NCI-H748 (cell line): ENCODE measurements around the gene GUCA2B.

ENCODE experiments used
- DNase-seq: peaks from one replicate; lab custom pipeline; 2025; ENCODE audit not compliant: unreplicated experiment; lab: John Stamatoyannopoulos, UW

GUCA2B gene

DNA sequence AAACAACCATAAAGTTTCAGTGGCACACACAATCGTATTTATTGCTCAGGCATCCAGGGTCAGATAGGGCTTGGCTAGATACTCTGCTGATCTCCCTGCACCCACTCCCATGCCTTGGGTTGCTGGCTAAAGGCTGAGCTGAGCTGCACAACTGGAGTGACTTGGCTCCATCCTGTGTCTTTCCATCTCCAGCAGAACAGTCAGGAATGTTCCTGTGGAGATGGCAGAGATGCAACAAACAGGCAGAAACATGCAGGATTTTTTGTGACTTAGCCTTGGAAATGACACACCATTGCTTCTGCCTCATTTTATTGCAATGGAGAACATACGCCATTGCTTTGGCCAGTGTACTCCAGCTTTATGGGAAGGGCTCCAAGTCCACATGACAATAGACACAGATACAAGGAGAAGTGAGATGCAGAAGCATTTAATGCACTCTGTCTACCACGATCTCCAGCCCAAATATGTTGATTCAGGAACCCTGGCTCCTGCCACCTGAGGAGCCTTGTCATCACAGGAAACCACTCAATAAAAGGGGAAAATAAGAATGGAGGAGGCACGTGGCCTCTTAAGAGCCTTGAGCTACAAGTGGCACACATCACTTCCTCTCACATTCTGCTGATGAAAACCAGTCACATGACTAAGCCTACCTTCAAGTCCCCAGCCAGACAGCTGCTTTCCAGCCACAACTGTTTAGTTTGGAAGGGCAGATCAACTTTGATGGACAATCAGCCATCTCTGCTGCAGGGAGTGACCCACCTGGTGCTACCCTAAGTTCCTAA, 10.1 kb upstream of the GUCA2B start:
- DNase-seq: peak; percentile 82

DNA sequence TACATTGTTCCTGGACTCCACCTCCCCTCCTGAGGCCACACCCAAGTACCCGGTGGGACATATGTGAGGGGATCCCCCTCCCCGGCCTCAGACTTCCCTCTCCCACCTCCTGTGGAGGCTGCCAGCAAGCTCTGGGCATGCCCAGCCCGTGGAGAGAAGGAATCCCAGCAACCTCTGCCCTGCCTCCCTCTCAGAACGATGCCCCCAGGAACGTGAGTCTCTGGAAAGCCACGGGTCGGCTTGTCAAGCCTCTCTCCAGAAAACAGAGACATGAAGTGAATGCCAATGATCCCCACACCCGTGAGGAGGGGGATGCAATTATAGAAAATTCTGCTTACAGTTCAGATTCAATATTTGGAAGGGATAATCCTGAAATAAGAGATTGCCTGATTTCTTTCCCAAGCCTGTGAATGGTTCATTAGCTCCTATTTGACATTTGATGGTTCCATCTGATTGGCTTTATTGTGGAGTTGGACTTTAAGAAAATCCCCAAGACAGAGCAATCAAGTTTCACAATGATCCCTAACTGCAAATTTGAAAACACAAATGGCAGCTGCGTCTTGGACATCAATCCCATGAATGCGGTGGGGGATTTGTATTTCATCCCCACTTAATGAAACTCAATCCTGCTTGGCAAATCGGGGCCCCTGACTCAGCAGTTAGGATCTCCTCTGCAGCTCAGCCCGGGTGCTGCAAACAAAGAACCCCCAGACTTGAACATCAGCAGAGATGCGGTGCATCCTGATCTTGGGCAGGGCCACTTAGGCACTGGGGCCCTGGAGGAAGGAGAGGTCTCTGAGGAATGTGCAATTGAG, 9.1 kb upstream of the GUCA2B start:
- no peak for DNase-seq

DNA sequence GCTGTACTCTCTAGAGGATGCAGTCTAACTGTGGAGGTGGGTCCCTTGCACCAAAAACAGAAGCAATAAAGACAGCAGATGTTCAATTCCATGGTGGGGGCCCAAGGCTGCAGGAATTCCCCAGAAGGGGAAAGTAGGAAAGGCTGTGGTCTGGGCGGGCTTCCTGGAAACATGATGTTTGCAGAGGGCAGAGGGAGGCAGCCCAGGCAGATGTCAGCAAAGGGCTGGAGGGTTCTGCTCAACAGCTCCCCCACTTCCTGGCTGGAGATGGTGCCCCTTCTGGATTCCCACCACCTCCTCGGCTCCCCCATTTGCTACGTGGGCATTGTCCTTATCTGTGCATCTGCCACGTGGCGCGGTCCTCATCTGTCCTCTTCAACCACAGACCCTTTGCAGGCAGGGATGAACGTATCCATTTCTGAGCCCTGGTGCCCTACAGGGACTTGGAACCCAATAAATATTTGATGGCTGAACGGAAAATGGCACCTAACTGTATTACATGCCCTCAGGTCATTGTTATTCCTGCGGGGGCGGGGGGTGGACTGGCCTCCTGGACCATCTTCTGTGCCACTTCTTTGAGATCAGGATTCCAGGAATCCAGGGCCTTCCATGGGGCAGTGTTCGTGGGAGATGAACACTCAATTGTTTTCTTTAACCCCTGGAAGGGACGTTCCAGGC, 8.4 kb upstream of the GUCA2B start:
- no peak for DNase-seq

DNA sequence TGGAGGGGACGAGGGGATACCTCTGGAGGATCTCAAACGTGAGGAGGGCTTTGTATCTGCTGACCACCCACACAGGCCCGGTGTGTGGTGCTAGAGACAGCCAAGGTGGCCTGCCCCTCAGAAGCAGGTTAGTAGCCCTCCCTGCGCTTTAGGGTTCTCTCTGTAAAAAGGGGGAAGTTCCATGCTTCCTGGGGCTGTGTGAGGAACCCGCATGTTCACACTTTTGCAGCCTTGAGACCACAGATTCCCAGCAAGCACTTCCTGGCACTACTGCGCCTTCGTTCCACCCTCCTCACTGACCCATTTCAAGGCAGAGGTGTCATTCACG, 7.9 kb upstream of the GUCA2B start:
- no peak for DNase-seq

DNA sequence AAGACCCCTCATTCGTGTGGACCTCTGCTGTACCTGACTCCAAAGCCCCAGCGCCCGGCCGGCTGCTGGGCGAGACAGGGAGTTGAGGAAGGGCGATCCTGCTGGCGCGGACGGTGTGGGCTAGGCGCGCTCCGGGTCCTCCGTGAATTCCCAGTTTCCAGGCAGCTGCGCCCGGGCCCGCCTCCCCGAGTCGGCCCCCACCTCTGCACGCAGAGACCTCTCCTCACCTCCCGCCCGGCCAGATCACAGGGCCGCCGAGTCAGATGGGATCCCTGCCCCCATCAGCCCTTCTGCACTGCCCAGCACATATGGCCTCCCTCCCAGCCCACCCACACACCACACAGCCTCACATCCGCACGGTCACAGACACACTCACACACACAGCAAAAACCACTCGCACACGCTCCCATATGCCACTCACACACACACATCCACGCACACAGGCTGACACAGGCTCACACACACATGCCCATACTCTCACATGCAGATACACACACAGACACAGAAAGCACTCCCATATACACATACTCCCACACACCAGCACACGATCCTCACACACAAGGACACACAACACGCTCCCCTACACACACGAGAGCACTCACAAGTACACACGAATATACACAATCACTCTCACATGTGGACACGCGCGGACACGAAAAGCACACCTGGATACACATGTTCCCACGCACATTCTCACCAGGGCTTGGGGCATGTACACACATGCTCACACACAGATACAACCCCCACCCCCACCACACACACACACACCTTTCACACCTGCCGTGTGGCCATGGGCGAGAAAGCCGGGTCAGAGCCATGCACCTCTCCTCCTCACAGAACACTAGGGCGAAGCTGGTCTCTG, 7.2 kb upstream of the GUCA2B start:
- no peak for DNase-seq

DNA sequence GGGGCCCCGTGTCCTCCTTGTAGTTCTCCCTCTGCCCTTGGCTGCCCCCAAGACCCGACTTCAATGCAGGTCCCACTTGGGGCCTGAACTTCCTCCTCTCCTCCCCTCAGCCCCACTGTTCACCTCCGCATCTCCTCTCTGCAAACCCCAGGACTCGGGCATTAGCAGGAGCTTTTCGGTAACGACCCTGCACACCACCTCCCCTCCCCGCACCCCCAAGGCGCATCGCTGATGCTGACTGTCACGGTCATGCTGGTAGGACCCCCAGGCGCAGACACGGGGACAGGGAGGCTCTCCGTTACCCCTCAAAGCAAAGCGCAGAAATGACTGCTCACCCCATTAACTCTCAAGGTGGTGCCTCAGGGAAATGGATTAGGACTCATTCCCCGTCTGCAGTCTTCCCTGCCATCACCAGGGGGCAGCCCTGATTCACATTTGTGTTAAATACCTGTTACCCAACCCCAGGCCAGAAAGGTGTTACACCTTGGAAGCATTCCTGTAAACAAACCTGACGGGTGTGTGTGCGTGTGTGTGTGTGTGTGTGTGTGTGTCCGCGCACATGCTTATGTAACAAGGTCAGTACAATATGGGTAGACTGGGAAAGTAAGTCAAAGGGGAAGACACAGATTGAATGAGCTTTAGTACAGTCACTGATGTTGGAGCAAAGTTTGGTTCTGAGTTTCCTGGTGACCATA, 6.4 kb upstream of the GUCA2B start:
- peak; percentile 100 for DNase-seq

DNA sequence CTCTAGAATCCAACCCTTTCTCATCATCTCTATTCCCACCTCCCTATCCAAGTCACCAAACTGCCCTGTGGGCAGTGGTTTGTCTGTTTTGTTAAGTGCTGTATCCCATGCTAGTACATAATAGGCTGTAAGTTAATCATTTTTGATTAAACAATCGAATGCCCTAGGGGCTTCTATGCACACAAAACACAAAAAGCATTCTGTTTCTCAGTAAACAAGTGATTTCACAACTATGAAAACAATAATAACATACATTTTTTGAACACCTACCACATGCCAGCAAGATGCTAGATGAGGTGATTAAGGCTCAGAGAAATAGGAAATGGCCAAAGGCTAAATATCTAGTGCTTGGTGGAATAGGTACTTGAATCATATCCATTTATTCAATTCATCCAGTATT, 5.0 kb upstream of the GUCA2B start:
- DNase-seq: no peak

DNA sequence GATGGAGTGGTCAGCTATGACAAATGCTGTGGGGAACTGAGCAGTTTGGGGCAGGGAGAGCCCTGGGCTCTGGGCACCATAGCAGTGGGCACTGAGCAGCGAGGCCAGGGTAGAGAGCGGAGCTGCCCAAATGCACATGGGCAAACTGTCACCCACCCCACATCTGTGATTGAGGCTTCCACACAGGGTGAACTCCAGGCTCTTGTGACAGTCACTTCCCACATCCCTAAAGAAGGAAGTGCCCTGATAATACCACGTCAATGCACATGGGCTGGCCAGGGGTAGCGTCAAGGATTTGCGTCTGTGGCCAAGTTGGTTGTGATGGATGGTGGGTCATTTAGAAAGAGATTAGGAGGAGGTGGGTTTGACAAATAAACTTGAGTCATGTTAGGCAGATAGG, 2.6 kb upstream of the GUCA2B start:
- no peak for DNase-seq

DNA sequence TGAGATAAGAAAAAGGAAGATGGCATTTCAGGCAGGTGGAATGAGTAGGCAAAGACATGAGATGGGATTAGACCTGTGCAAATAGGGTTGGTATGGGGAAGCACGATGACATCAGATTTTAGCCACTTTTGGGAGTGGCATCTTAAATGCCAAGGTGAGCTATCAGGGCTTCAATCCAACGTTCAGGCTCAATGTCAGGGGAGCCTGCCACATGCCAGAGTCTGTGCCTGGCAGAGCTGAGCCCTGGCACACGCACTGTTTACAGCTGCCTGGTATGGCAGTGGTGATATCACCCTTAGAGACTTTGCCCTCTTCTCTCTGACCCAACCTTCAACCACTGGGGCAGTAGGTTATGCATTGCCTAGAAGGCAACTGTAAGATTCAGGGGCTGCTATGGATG, 1.1 kb upstream of the GUCA2B start:
- DNase-seq: no peak

DNA sequence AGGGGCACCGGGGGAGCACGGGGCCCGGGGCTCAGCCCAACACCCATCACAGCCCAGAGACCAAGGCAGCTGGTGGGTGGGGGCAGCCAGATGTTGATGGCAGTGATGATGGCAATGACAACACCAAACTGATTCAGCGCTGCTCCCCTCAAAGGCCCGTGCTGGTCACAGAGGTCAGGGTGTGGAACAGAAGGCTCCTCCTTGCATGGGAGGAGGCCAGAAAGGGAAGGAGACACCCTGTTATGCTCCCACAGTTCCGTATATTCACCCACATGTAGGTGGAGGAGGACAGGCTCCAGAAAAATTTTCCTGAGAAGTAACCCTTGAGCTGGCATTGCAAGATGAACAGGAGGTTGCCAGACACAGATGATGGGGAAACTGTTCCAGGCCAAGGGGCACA, 414 bp downstream of the GUCA2B start:
- no peak for DNase-seq

DNA sequence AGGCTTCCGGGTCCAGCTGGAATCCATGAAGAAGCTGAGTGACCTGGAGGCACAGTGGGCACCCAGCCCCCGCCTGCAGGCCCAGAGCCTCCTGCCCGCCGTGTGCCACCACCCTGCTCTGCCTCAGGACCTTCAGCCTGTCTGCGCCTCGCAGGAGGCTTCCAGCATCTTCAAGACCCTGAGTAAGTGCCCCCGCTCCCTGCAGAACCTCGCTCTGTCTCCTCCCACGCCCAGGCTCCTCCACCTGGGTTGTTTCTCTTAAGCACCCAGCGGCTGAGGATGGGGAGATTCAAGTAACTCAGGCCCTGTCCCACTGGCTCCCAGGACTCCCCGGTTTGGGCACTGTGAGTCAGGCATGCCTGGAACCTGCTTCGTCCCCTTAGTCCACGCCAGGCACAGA, 1.5 kb downstream of the GUCA2B start:
- DNase-seq: no peak

DNA sequence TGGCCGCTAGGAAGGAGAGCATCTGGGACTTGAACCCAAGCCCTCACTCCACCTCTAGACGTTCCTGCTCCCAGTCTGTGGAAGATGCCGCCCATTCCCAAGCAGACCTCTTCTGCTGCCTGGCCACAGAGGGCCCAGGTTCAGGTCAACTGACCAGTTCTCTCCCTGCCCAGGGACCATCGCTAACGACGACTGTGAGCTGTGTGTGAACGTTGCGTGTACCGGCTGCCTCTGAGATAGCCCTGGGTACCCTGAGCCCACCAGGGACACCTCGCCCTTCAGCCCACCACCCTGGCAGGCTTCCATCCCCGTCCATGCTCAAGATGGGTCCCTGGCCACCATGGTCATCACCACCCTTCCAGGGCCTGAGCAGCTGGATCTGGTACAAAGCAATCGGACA, 2.2 kb downstream of the GUCA2B start:
- DNase-seq: no peak

DNA sequence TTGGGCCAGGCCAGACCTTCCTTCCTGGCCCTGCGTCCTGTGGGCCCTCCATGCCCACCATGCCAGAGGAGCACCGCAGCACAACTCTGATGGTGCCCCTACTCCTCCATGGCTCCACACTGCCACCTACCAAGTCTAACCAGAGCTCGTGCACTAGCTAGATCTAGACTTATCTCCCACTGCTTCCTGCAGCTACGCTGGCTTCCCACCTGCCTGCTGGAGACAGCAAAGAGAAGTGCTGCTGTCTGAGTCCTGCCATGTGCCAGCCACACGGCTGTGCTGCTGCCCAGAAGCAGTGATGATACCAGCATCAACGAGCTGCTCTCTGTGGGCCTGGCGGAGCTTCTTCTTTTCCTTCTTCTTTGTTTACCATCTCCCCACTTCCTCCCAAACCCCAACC, 4.5 kb downstream of the GUCA2B start:
- DNase-seq: peak; percentile 81

DNA sequence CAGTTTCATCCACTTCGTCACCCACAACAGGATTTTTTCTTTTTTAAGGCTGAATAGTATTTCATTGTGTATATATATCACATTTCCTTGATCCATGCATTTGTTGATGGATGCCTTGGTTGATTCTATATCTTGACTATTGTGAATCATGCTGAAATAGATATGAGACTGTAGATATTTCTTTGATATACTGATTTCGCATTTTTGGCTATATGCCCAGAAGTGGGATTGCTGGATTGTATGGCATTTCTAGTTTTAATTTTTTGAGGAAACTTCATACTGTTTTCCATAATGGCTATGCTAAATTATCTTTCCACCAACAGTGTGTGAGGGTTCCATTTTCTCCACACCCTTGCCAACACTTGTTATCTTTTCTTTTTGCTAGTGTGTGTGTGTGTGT, 5.0 kb downstream of the GUCA2B start:
- DNase-seq: no peak

DNA sequence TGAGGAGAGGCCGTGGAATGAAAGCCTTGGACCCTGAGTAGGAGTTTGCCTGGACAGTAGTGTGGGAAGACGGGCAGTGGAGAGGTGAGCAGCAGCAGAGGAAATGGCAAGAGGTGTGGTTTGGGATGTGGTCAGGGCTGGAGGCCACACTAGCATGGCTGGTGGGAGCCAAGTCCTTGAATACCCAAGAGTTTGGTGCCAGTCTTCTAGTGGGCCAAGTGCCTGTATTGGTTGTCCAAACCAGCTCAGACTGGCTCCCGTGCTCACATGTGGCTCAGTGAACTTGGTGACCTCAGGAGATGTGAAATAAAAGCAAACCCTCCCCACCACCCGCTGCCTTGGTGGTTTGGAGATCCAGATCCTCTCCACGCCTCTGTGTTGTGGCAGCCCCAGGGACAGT, 9.0 kb downstream of the GUCA2B start:
- DNase-seq: no peak

DNA sequence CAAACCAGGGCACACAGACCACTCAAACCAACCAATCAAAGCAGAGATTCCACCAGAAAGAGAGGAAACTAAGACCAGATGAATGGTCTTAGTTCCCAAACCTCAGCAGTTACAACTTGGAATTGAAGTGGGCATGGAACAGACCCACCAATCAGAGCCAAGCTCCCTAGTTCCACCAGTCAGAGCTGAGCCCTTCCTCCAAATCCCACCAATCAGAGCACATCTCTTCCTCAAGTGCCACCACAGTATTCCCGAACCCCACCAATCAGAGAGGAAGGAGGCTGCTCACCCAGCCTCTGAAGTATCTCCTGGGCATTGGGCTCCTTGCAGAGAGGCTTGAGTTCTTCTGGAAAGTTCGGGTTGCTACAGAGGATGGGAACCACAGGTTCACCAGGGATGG, 9.9 kb downstream of the GUCA2B start:
- DNase-seq: no peak

DNA sequence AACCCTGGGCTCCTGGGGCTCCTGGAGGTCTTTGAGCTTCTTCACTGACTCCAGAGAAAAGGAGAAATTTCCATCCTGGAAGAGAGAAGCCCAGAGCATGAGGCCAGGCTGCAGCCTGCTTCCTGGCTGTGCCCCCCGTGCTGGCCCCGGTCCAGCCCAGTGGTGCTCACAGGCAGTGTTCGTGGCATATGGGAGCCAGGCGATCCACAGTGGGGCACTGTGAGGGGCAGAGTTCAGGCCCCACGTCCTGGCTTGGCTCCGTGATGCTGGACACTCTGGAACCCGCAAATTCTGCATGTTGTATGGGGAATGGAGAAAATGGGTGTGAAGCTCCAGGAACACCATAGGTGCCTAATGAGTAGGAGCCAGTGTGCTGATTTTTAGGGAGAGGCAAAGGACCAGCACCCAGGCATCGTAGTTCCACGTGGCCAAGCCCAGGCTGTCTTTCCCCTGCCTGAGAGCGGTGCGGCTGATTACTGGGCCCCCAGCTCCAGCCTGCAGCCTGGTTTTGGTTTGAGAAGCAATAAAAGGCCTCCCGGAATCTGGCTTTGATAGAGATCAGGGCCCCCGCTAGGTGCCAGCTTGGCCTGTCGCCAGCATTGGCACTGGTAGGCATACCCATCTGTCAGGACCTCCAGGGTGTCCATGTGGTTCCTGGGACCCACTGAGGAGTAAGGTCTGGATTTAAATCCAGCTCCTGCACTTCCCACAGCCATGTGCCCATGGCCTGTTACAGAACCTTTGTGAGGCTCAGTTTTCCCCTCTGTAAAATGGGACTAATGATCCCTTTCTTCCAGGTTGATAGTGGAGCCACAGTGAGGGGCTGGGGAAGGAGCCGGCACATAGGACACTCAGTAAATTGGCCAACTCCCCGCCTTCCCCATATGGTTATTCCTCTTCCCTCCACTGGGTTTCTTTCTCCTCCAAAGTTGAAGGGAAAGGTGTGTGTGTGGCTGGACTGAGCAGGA, 10.6 kb downstream of the GUCA2B start:
- DNase-seq: no peak

DNA sequence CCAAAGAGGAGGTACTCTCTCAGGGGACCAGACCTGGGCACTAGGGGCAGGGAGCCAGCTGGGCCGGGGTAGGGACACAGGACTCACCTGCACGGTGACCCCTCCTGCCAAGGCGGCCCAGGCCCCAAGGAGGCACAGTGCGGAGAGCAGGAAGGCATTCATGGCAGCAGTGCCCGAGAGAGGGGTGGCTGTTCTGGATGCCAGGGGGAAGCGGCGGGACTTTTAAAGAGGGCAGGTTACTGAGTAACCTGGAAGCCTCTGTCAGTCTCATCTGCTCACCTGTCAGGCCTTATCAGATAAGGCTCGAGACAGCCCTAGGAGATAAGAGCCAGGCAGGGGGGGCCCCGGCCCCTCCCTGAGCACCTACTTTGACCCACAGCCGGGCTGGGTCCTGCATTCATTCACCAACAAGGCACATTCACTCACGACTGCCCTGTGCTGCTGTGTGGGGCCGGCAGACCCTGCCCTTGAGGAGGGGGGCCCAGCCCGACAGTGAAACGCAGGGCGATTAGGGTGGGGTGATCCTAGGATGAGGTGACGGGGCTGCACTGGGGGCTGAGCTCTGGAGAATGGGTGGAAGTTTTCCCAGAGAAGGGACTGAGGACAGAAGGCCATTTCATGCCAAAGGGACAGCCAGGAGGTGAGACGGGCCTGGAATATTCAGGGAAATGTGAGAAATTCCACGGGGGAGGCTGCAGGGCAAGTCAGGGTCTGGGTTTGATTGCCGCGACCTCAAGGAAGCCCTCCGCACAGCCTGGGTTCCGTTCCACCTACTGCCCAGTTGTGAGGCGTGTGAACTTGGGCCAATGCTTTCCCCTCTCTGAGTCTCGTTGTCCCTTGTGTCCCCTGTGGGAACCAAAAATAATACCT, 11.6 kb downstream of the GUCA2B start, which contains the start of gene GUCA2A:
GUCA2A (minus strand) TSS at position 195 of the 870 bp plus-strand sequence; CDS start at position 162, 33 bp downstream.
- no peak for DNase-seq
